GM12865 (cell line): ENCODE data around the gene KIAA0586.

Experiments
- DNase-seq: peaks from one replicate; pipeline ENCODE4 v3.0.0; 2010; ENCODE audit warnings: low read depth
- H3K4me3 ChIP-seq: 2 replicates; pipeline ENCODE4 v1.5.1; 2011; ENCODE audit warnings: mild to moderate bottlenecking, low read depth, low read length, control low read depth
- CTCF ChIP-seq: IDR thresholded peaks from 2 replicates; pipeline ENCODE4 v1.5.1; 2011; ENCODE audit warnings: low read length, control low read depth, low read depth, inconsistent platforms; ENCODE audit not compliant: insufficient read depth; ENCODE audit errors: missing control alignments

Gene KIAA0586

GRCh38 chr14:58543253-58543652, 115.7 kb downstream of the KIAA0586 start:
- no peak for DNase-seq
- TF ChIP-seq CTCF: no peak

GRCh38 chr14:58547649-58548048, 120.1 kb downstream of the KIAA0586 start:
- TF ChIP-seq CTCF: no peak
- no peak for DNase-seq
- no peak overlapping the region for H3K4me3 ChIP-seq

More at GRCh38 chr14:58543253-58543652, 115.7 kb downstream of the KIAA0586 start:
- H3K4me3 ChIP-seq: no peak overlapping the region

GRCh38 chr14:58549105-58549757, 121.7 kb downstream of the KIAA0586 start:
- no peak overlapping the region for H3K4me3 ChIP-seq
- no peak for TF ChIP-seq CTCF
- DNase-seq: no peak

GRCh38 chr14:58553959-58554358, 126.4 kb downstream of the KIAA0586 start:
- TF ChIP-seq CTCF: no peak
- no peak overlapping the region for H3K4me3 ChIP-seq
- DNase-seq: no peak

- no peak for TF ChIP-seq CTCF
- H3K4me3 ChIP-seq: no peak overlapping the region
- no peak for DNase-seq
These were observed 128.1 kb downstream of the KIAA0586 start for GRCh38 chr14:58555647-58556046.

- no peak overlapping the region for H3K4me3 ChIP-seq
- no peak for TF ChIP-seq CTCF
- no peak for DNase-seq
These were observed 129.7 kb downstream of the KIAA0586 start for GRCh38 chr14:58557242-58557641.

- DNase-seq: peak; percentile 28
- no peak overlapping the region for H3K4me3 ChIP-seq
- no peak for TF ChIP-seq CTCF
These were observed 132.7 kb downstream of the KIAA0586 start for GRCh38 chr14:58560208-58560607.
